HG02981 (cell line): ENCODE data around the gene RPTOR.
A peak's percentile ranks its signal among the peaks of the same experiment; 100 is the strongest.
"Not testable (repeated sequence)": the region's sequence is repeated elsewhere in the genome, so short reads cannot be mapped to it uniquely, and the experiment has no call there.

Experiments used
- ATAC-seq: cut with Tn5 transposase; IDR thresholded peaks from one replicate; pipeline ENCODE4 v1.9.1; 2021; ENCODE audit warnings: mild to moderate bottlenecking, moderate library complexity; ENCODE audit not compliant: unreplicated experiment

Gene RPTOR

DNA sequence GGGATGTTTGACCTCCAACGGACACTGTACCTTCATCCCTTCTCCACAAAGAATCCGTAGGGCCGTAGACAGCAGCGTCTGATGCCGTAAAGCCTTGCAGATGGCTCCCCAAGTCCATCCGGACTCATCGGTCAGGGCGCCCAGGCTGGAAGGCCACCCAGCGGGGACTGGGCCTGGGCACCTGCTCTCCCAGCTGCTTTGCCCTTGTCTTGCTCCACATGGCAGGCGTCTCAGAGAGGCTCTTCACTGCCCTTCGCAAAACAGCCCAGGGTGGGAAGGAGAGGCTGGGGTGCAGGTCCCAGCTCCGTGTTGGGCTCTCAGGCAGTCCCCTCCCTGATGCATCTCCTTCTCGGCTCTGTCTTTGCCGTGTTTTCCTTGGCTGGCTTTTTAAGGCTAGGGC, 6.2 kb upstream of the RPTOR start:
- no peak for ATAC-seq

DNA sequence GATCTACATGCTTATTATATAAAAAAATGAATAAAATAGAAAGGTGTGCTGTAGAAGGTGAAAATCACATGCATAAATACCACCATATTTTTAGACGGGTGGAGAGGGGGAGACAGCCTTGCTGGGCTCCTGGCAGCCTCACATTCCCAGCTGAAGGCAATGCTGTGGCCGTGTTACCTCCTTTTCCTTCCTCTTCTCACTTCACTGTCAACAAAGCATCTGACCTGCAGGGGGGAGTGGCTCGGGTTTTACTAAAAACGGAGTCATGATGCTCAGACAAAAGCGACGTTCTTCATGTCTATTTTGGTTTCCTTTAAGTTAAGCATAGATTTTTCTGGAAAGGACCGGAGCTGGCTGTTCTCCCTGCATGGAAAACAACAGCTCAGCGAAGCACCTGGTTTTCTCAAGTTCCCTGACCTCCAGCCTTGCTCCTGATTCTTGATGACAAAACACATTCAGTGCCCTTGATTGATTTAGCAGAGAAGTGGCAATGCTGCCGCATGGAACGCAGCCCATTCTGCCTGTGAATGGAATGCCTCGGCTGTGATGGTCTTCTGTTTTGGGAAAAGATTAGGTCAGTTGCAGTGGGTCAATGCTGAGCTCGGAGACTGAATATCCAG, 5.5 kb upstream of the RPTOR start:
- no peak for ATAC-seq

DNA sequence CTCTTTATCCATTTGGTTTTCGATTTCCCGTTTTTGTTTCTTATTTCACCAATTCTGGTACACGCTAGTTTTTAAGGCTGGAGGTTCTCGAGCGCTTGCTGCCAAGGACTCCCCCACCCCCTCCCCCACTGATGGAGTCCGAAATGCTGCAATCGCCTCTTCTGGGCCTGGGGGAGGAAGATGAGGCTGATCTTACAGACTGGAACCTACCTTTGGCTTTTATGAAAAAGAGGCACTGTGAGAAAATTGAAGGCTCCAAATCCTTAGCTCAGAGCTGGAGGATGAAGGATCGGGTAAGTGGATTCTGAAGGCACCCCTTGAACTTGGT, 825 bp downstream of the RPTOR start:
- no peak for ATAC-seq

DNA sequence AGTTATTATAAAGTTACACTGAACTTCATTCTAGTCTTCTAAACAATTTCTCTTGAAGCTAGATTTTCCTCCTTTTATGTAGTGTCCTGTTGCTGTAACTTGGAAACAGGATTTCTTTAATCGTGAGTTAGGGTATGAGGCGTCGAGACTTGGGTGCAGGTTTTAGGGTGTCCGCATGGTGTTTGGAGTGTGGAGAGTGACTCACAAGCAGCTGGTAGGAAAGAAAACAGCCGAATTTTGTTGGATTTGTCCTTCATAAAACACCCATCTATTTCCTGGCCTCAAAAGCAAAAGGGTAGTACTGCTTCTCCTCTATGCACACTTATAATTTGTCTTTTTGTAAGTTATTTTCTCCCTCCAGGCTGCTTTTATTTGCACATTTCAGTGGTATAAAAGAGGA, 1.6 kb downstream of the RPTOR start:
- no peak for ATAC-seq

DNA sequence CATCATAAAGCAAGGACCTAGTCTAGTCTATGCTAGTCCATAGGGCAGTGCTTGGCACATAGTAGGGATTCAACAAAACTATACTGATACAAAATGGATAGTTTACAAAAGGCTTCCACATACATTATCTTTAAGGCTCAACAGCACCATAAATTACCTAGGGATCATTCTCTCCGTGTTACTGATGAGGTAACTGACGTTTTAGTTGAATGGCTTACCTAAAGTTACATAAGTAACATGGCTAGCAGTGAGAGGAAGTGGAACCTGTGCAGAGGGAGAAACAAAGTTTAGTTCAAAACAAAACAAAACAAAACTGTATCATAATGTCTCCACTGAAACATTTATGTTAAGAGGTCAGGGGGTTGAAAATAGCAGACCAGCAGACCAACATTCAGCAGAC, 7.9 kb downstream of the RPTOR start:
- ATAC-seq = no peak

DNA sequence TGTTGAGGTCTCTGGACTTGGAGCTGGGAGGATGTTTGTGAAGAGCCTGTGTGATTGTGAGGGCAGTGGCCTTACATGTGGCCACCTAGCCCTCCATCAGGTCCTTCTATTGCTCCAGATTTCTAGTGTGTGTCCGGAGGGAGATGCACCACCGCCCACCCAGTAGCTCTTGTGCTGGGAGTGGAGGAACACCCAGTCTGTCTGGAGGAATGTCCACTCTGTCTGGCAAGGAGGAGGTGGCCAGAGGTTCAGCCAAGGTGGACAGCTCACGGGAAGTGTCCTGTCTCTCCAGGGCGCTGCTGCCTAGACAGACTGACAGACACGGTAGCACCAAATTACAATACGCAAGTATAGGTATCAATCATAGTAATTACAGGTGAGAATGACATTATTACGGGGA, 10.6 kb downstream of the RPTOR start:
- ATAC-seq = no peak

DNA sequence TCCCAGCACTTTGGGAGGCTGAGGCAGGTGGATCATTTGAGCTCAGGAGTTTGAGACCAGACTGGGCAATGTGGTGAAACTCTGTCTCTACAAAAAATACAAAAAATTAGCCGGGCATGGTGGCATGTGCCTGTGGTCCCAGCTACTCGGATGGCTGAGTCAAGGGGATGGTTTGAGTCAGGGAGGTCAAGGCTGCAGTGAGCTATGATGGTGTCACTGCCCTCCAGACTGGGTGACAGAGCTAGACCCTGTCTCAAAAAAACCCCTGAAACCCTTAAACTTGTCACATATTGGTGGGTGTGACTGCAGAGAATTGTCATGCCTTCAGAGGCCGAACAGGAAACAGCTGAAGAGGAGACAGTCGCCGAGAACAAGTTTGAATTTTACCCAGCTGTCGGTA, 13.4 kb downstream of the RPTOR start:
- no peak for ATAC-seq

DNA sequence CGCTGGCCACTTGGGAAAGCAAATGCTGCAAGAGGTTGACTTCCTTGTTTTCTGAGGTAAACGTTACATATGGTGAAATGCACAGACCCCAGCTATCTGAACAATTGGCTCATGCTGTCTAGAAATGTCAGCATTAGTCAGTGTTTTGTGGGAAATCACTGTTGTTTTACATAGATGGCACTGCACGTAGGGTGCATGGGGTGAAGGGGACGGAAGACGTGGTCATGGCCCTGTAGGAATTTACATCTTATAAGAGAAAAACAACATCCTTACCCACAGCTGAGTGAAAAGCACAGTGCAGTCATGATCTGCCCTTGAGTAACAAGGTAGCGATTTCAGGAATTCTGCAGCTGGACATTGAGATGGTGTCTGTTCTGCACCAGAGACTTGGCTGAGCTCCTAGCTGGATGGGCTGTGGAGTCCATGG, 15.2 kb downstream of the RPTOR start:
- ATAC-seq = no peak

DNA sequence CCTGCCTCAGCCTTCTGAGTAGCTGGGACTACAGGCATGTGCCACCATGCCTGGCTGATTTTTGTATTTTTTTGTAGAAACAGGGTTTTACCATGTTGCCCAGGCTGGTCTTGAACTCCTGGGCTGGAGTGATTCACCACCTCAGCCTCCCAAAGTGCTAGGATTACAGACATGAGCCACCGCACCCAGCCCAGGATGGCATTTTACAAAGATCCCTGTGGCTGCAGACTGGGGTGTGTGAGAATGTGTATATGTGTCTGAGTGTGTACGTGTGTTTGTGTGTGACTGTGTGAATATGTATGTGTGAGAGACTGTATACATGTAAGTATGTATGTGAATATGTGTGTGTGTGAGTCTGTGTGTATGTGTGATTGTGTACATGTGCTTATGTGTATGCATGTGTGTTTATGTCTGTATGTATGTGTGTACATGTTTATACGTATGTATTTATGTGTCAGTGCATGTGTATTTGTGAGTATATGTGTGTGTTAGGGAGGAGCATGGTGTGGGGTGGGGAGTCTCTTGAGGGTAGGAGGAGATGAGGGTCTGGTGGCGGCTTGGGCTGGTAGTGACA, 17.0 kb downstream of the RPTOR start:
- no peak for ATAC-seq

DNA sequence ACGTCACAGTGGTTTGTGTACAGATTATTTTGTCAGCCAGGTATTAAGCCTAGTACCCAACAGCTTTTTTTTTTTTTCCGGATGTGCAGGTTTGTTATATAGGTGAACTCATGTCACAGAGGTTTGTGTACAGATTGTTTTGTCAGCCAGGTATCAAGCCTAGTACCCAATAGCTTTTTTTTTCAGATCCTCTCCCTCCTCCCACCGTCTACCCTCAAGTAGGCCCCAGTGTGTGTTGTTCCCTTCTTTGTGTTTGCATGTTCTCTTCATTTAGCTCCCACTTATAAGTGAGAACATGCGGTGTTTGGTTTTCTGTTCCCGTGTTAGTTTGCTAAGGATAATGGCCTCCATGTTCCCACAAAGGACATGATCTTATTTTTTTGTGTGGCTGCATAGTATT, 19.9 kb downstream of the RPTOR start:
- ATAC-seq = no peak

DNA sequence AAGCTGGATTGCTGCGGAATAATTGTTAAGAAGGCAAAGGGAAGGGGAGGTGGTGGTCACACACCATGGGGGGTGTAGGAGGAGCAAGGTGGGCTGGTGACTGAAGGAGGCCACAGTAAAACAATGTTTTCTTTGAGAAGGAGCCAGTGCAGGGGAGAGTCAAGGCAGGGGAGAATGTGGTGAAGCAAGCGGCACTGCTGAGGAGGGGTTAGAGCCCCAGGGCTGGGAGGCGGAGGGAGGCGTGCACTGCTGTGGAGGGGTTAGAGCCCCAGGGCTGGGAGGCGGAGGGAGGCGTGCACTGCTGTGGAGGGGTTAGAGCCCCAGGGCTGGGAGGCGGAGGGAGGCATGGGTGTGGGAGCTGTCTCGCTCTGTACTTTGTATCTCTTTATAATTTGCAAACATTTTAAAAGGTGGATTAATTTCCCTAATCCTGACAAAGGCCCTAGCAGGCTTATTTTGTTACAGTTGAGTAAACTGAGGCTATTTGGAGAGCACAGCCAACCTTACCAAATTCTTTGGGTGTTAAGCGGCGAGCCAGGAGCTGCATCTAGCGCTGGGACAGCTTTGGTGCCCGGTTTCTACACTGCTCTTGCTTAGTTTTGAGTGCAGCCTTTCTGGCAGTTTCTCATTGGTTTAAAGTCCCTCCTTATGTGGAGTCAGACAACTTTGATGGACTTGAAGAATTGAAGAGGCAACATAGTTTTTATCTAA, 20.9 kb downstream of the RPTOR start:
- ATAC-seq = no peak

DNA sequence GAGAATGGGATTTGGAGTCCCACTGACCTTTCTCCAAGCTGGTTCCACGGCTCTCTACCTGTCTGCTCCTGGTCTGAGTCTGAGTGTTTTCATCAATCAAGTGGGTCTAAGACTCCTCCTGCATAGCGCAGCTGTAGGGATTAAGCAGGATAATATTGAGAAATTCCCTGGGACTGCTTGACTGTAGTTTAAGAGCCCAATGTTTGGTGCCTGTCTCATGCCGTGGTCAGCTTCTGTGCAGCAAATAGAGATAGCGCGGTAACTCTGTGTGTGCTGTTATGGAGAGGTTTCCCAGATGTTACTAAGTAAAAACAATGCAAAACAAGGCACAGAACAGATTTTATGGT, 21.4 kb downstream of the RPTOR start:
- no peak for ATAC-seq

DNA sequence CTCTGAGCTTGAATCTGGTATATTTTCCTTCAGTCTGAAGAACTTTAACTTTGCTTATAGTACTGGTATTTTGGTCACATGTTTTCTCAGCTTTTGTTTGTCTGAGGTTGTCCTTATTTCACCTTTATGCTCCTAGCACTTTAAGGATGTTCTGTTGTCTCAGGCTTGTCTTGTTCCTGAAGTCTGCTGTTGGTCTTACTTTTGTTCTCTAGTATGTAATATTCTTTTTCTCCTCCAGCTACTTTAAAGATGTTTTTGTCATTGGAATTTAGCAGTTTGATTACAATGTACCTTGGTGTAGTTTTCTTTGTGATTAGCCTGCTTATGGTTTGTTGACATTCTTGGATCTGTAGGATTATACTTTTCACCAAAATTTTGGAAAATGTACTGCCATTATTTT, 23.6 kb downstream of the RPTOR start:
- ATAC-seq = no peak

DNA sequence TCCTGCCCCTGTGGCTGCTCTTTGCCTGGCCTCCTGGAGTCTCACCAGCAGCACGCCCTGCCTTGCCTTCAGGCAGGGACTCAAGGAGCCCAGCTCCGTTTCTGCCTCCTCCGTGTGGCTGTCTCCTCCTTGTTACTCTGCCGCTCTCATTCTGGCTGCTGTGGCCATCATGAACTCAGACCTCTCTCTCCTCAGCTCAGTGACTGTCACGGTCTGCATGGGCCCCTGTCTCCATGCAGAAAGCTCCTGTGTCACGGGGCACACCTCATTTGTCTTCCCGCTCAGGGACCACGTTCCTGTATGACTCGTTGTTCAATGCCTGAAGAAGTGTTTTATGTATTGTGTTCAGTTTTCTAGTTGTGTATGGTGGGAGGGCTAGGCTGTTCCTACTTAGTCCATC, 25.3 kb downstream of the RPTOR start:
- ATAC-seq = no peak

DNA sequence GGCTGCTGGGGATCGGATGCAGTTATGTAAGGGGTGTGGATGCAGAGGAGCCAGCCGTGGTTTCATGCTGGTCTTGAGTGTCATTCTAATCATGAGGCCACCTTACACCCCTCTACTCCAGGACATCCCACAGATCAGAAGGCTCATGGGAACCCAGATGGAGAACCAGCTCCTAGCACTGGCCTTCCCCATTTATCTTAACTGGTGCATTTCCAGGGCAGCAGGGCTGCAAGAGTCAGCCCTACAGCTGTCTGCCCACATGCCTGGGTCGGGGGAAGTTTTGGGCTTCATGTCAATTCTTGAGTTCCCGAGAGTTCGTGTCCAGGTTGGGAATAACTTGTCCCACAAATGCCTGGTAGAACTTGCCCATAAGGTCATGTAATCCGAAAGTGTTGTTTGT, 29.1 kb downstream of the RPTOR start:
- no peak for ATAC-seq

DNA sequence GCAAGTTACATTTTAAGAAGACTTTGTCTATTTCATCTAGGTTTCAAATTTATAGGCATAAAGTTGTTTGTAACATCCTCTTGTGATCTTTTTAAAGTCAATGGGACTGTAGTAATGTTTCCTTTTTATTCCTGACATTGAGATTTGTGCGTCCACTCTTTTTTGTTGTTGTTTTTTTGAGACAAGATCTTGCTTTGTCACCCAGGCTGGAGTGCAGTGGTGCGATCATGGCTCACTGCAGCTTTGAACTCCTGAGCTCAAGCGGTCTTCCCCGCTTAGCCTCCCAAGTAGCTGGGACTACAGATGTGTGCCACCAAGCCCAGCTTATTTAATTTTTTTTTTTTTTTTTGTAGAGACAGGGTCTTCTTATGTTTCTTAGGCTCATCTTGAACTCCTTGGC, 29.9 kb downstream of the RPTOR start:
- ATAC-seq = no peak

DNA sequence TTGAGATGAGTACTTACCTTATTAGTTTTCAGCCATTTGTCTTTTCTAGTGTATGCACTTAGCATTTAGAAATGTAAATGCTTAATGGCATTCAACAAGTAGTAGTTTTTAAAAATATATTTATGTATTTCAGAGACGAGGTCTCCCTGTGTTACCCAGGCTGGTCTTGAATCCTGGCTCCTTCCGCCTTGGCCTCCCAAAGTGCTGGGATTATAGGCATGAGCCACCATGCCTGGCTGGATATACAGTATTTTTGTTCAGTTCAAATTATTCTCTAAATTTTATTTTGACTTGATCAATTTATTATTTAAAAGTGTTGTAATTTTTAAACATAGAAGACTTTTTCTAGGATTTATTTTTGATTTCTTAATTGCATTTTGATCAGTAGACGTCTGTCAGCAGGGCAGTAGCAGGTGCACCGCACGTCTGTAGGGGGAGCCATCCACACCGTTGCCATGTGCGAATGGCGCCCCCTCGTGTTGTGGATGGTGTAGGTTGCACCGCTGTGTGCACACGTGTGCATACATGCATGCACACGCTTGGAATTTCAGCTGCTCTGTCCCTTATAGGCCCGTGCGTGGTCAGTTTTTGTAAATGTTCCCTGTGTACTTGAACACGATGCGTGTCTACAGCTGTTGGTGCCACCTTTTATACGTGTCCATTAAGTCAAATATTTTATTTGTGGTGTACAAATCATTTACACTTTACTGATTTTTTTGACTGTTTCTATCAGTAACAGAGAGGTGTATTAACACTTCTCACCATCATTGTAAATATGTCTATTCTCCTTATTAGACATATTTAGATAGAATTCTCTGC, 30.6 kb downstream of the RPTOR start:
- peak; percentile 80 for ATAC-seq

DNA sequence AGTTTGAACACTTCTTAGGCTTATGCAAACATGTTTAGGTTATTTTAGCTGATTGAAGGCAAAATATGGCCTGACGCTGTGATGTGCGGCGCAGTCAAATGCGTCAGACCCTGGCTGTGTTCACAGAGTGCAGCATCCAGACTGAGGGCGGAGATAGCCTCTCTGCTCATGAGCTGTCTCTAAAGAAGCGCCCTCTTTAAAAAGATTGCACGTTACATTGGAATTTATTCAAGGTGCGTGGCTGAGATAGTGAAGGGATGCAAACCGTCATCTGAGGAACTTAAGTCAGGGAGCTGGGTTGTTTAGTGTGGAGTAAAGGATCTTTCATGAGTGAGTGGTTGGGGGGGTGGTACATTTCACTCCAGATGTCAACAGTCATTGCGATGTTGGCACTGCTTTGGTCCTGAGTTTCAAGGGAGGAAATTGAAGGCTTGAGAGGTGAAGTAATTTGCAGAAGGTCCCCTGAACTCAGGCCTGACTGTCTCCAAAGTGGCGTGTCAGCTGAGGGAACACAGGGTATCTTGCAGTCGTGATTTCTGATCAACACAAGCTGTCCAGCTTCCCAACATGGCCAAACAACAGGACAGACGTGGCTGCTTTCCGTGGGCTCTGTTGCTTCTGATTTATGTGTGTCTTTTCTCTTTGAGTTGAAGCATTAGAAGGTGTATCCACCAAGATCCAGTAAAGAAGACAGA, 33.4 kb downstream of the RPTOR start:
- ATAC-seq = no peak

DNA sequence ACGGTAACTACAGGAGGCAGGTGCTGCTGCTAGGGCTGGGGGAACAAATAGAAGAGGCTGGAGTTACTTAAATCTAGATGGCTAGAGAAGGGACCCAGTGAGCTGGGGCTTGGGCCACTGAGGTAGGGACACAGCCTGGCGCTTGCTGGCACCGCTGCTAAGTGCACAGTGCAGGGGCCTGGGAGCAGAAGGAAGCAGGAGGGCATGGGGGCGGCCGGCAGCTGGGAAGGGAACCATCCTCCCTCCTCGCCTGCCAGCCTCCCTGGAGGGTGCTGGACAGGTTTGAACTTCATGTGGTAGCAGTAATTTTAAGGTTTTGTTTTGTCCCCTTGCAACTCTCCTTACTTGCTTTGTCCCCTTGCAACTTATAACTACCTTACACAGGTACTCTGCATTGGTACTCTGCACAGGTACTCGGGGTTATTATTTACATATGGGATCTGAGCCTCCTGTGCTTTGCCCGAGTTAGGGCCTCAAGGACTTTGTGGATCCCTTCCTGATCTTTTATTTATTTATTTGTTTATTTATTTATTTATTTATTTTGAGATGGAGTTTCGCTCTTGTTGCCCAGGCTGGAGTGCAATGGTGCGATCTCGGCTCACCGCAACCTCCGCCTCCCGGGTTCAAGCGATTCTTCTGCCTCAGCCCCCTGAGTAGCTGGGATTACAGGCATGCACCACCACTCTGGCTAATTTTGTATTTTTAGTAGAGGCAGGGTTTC, 34.2 kb downstream of the RPTOR start:
- not testable (repeated sequence) for ATAC-seq

DNA sequence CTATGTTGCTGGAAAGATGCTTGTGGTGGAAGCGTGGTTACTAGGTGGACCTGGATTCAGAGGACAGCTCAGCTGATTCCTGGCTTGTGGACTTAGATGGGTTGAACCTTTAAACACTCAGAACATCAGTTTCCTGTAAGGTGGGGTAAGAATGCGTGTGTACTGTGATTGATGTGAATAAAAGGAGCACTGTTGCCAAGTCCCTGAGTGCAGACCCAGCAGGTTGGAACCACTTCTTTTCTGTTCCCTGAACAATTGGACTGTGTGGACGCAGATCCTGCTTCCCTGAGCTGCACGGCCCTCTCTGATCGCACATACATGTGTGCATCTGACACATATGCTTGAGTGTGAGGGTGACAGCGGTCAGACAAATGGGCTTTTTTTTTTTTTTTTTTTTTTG, 37.5 kb downstream of the RPTOR start:
- ATAC-seq = no peak
